Putamen (tissue), 1 donor: ENCODE measurements around the gene AGXT2.
"Not testable (repeated sequence)": the region's sequence is repeated elsewhere in the genome, so short reads cannot be mapped to it uniquely, and the experiment has no call there.

Experiments used
- DNase-seq: peaks from one replicate; pipeline ENCODE4 v3.0.0-alpha.2; 2016; ENCODE audit warnings: low spot score

The AGXT2 gene

DNA sequence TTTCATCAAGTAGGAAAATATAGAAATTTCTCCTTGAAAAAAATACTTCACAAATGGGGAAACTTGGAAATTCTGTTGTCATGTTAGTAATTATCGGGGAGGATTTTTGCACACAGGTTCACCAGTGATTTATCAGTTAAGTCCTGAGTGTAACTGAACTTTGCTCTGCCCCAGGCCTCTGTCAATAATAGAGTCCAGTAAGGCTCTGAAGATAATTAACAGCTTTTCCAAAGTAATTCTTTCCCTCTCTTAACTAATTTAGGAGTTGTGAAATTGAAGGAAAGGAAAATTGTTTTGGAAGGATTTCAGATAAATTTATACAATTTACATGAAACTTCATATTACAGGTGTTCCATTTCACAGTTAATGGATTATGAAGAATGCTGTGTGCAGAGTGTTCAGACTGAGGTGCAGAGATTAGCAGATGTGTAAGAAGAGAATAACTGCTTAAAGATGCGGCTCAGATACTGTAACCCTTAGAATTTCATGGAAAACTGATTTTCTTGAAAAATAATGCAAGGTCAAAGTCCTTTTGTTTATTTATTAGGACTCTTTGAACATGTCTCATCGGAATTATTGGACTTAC, 2.9 kb upstream of the AGXT2 start:
- no peak for DNase-seq

DNA sequence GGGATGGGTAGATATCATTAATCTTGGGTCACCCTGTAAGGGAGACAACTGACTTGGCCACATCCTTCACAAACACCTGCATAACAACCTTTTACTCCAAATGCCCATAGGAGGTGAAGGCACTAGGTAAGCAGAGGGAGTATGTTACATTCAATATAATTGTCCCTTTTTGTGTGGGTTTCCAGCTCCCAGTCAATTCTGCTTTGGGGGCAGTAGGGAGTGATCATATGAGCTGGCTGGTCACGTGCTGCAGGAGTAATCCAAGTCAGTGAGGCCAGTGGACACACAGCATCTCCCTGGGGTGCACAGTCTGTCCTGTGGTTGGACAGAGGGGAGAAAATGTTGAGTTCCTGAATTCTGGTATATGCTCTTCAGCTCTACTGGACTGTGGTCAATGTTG, 1.2 kb upstream of the AGXT2 start:
- no peak for DNase-seq

DNA sequence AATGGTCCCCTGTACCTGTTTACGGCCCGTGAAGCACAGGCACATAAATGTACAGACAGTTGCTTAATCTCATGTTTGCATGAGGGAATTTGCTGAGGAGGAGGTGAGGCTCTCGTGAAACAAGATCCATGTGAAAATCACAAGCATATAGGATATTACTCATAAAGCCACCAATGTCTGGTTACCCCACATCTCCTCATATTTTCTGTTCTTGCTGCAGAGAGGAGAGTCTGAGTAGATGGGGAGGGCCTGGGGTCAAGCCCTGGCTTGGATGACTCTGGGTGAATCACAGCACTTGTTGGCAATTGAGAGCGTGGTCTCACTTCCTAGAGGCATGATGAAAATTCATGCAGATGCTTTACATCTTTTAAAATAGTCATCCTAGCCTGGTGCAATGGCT, 975 bp downstream of the AGXT2 start:
- no peak for DNase-seq

DNA sequence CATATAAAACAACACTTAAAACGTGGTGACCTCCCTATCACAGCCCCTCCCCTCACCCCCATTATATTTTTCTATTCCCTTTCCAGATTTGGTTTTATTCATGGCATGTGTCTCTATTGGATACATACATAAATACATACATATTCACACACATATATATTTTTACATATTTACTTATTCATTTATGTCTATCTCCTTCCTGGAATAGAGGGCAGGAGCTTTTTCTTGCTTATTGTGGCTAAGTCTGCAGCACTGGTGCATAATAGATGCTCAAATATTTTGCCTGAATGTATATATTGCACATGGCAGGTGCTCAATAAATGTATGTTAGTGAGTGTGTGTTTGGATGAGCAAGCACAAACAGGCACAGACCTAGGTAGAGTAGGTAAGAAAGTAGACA, 2.5 kb downstream of the AGXT2 start:
- DNase-seq, result no peak

DNA sequence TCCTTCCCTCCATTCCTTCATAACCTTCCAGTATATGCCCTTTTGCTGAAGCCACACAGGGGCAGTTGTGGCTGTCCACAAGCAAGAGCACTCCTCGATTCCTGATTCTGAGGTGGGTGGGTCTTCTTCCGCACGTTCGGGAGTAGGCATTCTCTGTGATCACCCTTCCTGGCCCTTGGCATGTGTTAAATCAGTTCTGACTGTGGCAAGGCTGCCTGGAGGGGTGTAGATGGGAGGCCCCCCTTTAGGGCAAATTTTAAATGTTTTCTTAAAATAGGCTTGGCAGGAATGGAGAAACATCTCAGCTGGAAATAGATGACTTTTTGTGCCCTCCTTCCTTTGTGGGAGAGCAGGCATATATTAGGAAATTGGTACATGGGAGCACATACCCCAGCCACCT, 3.1 kb downstream of the AGXT2 start:
- no peak for DNase-seq

DNA sequence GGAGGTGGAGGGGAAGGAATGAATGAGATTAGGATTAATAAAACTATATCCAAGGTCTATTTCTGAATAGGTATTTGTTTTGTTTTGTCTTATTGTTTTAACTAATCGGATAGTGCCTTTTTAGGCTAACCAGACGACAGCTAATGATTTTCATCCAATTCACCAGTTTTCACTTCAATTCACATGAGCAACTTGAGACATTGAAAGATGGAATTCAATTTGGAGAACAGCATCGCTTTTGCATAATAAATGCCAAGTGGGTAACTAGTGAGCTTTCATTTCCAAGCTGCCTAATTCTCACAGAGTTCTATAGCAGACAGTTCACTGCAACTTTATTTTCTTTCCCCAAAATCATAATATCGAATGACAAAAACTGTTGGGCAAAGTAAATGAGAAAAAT, 5.0 kb downstream of the AGXT2 start:
- DNase-seq, result no peak

DNA sequence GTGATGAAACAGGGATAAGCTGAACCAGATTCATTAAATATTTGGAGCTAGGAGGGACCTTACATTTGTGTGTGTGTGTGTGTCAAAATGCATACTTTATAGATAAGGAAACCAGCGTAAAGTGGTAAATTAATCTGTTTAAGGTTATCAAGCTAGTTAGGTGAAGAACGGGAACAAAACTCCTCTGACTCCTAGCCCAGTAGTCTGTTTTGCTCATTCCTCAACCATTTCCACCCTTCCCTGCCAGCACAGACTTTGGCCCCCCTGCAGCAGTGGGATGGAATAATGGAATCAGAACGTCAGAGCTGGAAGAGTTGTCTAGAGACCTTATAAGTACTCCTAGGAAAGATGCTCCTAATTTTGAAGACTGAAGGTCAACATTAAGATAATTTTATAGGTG, 6.5 kb downstream of the AGXT2 start:
- no peak for DNase-seq

DNA sequence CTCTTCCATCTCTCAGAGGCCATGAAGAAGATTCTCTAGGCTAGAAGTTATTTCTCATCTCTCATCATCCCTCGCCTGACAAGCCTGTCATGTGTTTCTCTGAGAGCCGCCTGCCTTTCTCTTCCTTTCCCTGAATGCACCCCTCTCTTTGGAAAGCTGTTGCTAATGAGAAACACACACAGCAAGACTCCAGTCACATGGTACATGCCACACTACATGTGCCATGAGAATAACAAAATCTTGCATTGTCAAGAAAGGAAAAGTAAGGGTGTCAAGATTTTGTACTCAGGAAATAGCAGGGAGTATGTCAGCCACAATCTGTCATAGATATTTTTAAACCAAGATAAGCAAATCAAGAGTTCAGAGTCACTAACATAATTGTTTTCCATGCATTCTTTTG, 8.9 kb downstream of the AGXT2 start:
- DNase-seq, result no peak

DNA sequence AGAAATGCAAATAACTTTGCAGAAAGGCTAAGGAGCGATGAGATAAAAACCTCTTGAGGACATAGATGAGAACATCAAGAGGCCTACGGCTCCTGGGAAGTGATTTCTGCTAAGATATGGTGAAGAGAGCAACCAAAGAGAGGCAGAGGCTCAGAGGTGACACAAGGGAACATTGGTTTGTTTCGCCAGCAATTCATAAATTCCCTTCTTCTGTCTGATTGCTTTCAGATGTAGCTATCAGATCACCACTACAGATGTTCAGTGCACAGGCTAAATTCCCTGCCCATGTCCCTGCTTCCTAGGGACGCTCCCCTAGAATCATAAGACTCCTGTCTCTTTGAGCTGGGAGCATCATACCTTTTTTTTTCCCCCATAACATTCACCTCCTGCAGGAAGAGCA, 11.2 kb downstream of the AGXT2 start:
- DNase-seq, result no peak

DNA sequence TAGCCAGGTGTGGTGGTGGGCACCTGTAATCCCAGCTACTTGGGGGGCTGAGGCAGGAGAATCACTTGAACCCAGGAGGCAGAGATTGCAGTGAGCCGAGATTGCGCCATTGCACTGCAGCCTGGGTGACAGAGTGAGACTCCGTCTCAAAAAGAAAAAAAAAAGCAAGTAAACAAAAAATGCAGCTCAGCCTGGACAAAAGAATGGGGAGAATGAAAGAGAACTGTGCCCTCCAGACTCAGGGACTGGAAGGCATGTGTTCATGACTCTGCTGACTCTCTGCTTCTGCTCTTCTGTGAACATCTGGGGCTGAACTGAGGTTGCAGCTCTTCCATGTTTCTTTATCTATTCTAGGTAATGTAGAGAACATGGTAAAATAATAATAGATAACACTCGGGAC, 11.8 kb downstream of the AGXT2 start:
- DNase-seq, result not testable (repeated sequence)

DNA sequence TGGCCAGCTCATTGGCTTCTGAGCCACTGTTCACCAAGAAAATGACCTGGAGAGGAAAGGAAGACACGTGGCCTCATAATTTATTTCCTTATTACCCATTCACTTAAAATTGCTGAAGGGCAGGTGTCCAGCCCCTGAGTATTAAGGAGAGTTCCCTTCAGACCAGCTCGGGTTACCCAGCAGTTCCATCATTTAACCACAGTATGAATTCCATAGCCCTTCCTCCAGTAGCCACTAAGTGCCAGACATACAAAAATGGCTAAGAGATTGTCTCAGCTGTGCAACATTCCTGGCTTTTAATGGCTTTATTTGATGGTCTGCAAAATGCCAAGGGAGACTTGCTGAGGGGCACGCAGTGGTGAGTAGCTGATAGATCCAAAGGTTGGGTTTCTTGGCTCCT, 12.5 kb downstream of the AGXT2 start:
- DNase-seq, result no peak

DNA sequence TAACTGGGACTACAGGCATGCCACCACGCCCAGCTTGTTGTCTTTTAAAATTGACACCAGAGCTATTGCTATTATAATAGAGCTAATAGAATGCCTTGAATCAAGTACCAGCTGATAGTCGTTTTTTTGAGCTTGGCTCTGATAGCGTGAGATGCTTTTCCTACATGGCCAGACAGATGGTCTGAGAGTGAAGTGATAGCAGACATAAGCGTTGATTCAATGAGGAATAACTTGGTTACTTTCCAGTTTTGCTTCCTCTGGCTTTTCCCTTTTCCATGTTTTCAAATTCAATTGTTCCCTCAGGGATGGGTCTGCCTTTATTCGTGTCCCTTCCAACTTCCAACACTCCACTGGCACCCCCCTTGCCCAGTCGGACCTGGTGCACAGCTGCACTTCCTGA, 15.4 kb downstream of the AGXT2 start:
- no peak for DNase-seq

DNA sequence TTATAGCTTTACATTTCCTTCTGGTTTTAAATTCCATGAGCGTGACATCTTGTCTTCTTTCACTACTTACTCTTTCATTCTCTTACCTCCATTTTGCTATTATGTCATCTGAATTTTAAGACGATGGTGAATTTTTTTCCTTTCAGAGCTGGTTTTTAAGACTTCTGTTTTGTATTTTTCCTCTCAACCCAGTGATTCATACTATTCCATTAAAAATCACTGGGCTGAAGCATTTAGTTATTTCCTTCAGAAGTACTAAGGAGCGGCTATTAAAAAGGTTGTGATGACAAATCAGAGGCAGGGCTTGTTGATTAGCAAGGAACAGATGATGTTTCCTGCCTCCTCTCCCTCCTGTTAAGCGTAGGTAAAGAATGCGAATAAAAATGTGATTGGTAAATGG, 16.5 kb downstream of the AGXT2 start:
- no peak for DNase-seq

DNA sequence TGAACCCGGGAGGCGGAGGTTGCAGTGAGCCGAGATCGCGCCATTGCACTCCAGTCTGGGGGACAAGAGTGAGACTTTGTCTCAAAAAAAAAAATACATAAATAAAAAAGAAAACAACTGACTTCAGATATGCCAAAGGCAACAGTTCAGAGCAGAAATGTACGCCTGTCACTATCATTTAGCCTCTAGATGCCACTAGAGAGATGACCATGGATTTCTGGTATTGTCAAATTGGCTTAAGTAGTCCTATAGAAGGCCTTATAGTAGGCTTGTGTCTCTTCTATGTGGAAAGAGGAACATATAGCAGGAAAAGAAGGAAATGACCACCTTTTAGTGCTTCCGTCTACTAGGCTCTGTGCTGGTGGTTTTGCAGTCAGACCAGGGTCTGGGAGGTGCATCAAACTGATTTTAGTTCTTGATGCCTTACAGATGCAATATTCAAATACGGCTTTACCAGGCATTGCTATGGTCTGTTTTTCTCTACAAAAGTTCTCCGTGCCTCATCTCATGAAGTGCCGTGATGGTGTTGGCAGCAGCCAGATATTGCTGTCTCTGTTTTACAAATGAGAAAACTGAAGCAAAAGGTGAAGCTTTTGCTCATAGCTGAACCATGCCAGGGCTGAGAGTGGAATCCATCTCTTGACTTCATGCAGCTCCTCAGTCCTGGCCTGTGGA, 17.2 kb downstream of the AGXT2 start:
- no peak for DNase-seq

DNA sequence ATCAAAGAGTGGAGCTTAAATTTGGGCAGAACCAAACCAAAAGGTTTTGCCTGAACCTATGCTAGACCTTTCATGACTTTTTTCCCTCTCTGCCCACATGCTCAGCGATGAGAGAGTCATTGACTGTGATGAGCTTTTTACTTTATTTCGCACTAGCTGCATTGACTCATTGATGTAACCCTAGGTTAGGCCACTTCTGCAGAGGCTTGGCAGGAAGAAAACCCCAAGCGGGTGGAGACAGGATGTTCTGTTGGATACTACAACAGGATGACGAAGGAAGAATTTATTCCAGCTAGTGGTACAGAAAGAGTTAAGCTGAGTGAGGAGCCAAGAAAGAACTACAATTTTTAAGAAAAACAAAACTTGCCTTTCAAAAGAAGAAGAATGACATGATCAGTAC, 18.4 kb downstream of the AGXT2 start:
- DNase-seq, result no peak

DNA sequence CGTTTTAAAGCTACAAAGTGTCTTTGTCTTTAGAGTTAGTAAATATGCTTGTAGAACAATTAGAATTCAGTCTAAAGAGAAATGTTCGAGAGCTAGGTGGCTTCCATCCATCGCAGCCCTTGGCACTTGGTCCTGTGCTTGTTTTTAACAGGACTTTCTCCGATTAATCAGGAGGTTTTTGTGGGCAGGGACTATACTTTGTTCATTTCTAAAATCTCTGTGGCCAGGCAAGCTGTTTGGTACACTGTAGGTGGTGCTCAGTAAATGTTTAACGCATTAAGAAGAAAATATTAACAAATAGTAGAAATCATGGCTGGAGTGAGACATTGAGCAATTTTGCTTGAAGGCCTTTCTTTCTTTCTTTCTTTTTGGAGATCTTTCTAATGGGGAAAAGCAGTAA, 20.8 kb downstream of the AGXT2 start:
- no peak for DNase-seq

DNA sequence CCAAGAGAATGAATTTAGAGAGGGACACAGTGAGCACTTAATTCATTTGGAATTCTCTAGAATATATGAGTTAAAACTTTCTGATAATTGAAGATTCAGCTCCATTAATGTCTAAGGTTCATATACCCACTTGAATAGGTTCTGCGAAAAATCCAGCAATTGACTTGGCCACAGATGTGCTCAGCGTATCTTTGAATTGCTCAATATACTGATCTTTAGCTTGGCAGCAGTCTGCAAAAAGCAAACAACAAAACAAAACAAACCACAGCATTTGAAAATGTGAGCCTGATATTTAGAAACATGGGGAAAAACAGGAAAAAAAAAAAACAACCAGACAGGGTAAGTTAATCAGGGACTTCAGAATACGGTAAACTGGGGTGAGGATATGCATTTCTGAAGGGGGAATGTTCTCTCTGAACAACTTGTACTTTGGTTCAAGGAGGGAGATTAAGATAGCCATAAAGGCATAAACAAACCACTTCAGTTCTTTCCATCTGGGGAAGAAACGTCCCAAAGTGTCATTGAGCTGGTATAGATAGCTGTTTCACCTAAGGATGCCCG, 21.4 kb downstream of the AGXT2 start:
- no peak for DNase-seq

DNA sequence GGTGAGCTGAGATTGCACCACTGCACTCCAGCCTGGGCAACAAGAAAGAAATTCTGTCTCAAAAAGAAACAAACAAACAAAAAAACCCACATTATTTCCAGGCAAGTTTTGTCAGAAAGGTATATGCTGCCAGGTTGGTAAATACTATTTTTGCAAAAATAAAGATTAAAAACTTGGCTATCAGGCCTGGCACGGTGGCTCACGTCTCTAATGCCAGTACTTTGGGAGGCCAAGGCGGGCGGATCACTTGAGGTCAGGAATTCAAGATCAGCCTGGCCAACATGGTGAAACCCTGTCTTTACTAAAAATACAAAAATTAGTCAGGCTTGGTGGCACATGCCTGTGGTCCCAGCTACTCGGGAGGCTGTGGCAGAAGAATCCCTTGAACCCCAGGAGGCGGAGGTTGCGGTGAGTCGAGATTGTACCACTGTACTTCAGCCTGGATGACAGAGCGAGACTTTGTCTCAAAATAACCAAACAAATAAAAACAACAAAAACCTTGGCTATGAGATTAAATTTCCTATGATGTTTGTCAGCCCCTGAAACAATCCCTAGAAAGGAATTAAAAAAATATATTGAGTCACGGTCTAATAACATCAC, 22.7 kb downstream of the AGXT2 start:
- no peak for DNase-seq

DNA sequence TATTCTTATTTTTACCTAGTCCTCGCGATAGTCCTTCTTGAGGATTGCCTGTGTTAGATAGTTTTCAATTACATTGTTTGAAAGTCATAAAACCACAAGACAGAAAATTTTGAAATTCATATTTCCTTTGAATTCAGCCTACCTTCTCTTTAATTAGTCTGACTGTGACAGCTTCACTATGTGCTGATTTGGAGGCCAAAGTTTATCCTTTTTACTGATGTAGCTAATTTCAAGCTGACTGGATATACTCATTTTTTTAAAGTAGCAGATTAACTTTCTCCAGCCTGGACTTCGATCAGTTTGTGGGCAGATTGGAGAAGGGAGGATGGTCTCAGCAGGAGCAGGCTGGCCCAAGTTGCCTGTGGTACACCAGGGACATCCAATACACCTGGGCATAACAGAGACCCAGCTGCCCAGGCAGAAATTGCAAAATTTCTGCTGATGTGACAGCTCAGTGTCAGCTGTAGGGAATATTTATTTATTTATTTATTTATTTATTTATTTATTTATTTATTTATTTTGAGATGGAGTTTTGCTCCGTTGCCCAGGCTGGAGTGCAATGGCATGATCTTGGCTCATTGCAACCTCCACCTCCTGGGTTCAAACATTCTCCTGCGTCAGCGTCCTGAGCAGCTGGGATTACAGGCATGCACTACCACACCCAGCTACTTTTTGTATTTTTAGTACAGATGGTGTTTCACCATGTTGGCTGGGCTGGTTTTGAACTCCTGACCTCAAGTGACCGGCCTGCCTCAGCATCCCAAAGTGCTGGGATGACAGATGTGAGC, 24.2 kb downstream of the AGXT2 start:
- DNase-seq, result no peak

DNA sequence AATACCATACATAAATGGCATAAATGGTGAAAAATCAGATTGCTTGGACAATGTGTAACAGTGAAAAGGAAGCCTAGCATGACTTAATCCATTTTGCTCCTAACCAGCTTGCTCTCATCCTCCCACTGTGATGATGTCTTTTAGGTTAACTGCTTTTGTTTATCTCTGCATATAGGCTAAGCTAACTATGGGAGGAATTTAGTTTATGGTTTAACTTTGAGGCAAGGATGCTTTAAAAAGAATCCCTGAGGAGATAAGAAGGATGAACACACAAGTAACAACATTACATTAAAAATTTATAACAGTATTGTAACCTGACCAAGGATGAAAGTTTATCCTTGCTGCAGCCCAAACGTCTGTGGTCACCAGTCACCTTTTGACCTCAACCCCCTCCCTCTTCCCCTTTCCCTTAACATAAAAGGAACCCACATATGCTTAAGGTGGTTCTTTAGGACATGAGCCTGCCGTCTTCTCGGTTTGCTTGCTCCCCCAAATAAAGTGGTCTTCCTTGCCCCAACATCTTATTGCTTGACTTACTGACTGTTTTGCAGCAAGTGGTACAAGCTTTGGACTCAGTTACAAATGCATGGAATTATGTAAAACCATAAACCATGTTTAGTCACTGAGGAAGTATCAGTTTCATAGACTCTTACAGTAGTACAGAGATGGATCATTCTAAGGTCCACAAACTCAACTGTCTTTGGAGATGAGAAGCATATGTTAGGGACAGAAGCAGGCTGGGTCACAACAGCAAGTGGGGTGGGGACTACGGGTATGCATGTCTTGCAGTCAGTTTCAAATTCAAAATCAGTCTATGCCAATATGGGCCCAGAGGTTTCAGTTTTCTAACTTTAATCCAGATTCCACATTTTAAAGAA, 31.3 kb downstream of the AGXT2 start:
- DNase-seq, result no peak

DNA sequence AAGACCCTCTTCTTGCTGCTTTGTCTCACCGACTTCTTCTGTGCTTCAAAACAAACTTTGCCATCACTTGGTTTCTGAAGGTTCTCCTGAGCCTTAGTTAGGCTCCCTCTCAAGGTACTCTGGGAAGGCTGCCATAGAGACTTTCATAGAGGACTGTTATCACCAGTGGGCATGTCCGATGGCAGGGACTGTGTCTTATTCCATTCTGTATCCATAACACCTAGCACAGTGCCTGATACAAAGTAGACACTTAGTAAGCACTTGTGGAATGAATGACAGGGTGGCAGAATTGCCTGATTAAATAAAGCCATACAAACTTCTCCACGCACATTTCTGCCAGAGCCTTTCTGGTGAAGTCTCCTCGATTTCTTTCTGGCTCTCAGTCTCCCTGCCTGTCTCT, 32.7 kb downstream of the AGXT2 start:
- DNase-seq, result no peak

DNA sequence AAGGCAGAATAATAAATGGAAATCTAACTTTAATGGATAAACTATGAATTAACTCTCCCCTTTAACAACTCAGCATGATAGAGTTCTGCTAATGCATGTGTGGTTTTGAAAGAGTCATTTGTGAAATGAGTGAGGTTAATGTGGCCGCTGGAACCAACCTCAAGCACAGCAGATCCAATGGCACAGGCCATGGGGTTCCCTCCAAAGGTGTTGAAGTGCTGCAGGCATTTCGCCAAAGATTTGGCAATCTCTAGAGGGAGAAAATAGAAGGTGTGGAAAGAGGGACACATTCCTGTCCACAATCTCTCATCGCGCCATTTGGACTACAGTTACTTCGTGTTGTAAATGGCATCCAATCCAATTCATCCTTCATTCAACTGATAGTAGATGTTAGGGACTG, 35.0 kb downstream of the AGXT2 start:
- no peak for DNase-seq
